ENCODE data around the gene CCT8L2.

DNA sequence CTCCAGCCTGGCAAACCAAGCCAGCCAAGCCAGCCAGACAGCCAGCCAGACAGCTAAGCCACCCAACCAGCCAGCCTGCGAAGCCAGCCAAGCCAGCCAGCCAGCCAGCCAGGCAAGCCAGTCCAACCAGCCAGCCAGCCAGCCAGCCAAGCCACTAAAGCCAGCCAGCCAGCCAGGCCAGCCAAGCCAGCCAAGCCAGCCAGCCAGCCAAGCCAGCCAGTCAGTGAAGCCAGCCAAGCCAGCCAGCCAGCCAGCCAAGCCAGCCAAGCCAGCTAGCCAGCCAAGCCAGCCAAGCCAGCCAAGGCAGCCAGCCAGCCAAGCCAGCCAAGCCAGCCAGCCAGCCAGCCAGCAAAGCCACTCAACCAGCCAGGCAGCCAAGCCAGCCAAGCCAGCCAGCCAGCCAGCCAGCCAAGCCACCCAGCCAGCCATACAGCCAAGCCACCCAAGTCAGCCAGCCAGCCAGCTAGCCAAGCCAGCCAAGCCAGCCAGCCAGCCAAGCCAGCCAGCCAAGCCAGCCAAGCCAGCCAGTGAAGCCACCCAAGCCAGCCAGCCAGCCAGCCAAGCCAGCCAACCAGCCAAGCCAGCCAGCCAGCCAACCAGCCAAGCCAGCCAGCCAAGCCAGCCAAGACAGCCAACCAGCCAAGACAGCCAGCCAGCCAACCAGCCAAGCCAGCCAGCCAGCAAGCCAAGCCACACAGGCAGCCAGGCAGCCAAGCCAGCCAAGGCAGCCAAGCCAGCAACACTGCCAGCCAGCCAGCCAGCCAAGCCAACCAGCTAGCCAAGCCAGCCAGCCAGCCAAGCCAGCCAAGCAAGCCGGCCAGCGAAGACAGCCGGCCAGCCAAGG, 29.7 kb downstream of the CCT8L2 start:
- TF ChIP-seq POLR2AphosphoS5 (IDR thresholded peaks at IDR 0.05; ENCODE audit: borderline replicate concordance, low read depth, low read length), result no peak
- TF ChIP-seq EZH2 (IDR thresholded peaks at IDR 0.05), result no peak

All from SK-N-MC (cell line).